ENCODE results near the gene TRIM37. TPM values are rescaled to one million over a fixed set of nuclear protein-coding genes. Genes with fewer than 3 reads are reported as not detected.
"Not testable (repeated sequence)": the region's sequence is repeated elsewhere in the genome, so short reads cannot be mapped to it uniquely, and the experiment has no call there.

TRIM37 gene
- total RNA-seq, 1 experiment from 2014 or later, result 35.7 TPM

DNA sequence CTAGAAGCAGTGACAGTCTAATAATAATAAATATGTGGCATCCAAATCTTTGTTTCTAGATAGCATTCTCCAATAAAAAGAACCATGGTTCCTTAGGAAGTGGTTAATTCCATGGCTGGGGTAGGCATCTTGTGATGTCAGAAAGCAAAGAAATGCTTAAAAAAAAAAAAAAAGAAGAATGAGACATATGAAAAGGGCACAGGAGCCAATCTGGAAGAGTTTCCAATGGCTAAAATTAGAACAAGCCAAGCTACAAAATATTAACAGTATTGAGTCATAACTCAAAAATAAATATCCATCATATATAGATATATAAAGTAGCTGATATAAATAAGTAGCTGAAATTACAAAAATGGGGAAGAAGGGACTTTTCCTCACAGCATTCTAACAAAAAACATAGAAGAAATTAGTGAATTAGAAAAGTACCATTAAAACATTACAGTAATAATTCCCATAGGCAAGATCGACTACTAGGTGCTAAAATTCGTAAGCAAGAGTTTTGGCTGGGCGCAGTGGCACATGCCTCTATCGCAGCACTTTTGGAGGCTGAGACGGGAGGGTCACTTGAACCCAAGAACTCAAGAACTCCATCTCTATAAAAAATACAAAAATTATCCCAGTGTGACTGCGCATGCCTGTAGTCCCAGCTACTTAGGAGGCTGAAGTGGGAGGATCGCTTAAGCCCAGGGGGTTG is 111.3 kb downstream of the TRIM37 start:
- no peak for DNase-seq (ENCODE audit: low spot score)

DNA sequence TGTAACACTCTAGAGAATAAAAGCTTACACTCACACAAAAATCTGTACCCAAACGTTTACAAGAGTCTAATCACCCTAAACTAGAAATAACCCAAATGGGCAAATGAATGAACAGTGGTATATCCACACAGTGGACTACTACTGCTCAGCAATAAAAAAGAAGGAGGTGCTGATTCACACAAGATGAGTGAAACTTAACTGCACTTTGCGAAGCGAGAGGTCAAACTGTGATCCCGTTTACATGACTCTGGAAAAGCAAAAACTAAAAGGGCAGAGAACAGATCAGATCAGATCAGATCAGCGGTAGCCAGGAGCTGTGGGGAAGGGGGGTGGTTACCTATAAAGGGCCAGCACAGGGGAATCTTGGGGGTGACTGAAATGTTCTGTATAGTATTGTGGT is 113.4 kb downstream of the TRIM37 start:
- no peak for DNase-seq (ENCODE audit: low spot score)

GRCh38 chr17:58991718-58992331 is 114.9 kb downstream of the TRIM37 start:
- DNase-seq (ENCODE audit: low spot score), result no peak

GRCh38 chr17:58989629-58990028 is 117.1 kb downstream of the TRIM37 start:
- no peak for DNase-seq (ENCODE audit: low spot score)

DNA sequence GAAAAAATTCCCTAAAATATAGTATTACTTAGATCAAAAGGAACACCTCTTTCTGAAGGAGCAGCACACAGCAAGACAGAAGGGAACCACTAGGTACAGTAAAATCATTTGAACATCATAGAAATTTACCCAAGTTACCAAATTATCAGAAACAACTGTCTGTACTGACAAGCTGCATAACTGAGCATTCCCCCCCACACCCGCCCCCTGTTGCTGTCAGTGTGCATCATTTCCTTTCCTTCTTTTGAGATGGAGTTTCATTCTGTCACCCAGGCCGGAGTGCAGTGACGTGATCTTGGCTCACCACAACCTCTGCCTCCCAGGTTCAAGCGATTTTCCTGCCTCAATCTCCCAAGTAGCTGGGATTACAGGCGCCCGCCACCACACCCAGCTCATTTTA is 120.7 kb downstream of the TRIM37 start:
- no peak for DNase-seq (ENCODE audit: low spot score)

DNA sequence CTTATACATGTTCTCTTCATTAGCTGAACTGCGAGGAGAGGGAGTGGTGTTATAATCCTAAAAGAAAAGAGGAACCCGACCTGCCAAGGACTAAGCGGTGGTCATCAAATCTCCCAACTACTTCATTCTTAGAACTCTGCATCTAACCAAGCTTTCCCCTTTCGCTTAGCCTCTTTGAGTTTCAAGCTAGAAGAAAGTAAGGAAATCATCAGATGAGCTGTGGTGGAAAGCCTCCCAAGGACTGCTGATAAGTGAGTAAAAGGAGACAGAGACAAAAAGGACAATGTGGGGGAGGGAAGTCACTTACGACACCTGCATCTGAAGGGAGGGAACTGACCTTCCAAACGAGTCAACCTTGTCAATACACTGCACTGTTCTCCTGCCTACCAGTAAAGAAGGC is 121.3 kb downstream of the TRIM37 start:
- DNase-seq (ENCODE audit: low spot score), result no peak

GRCh38 chr17:58982626-58983025 is 124.1 kb downstream of the TRIM37 start:
- DNase-seq (ENCODE audit: low spot score), result no peak

DNA sequence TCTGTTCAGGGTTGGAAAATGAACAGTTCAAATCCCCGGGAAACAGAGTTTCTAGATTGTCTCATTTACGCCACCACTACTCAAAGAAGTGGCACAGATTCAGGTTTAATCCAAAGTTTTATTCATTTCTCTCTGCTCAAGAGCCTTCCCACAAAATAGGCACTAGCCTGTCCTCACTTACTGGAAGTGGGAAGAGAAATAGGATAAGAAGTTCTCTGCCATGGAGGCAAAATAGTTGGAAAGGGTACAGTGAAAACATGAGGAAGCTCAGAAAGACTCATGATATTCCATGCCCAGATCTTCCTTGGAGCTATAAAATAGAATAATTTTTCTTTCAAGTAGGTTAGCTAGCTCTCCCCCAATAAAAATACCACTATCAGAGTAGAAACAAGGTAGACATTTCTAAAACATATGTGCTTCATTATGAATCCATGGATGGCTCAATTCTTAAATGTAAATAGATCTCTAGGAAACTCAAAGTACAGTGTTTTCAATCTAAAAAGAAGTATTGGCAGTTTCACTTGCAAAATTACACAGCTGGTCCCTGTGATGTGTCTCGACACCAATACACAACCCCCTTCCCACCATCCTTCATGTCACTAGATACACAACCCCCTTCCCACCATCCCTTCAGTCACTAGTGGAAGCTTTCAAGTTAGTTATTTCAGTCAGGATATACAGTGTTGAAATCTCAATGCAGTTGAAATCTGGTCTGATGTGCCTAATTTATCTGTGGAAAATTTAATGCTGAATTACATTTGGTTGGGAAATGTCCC is 125.8 kb downstream of the TRIM37 start:
- DNase-seq (ENCODE audit: low spot score), result no peak

DNA sequence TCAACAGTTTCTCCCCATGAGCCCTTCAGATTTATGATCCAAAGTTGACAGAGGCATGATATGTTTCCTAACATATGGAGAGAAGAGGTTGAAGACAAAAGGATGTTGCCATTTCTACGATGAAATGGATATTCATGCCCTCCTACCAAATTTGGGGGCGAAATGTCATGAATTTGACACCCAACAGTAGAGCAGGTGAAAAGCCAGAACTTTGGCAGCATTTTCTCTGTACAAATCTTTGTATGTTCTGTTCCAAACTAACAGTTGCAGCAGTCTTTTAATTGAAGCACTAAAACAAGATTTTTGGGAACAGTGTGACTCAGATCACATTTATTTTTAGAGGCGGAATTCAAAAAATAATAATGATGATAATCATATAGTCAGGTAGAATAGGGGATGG is 130.1 kb downstream of the TRIM37 start:
- DNase-seq (ENCODE audit: low spot score), result no peak

- DNase-seq (ENCODE audit: low spot score), result no peak
These were observed 132.3 kb downstream of the TRIM37 start for GRCh38 chr17:58974354-58974753.

- DNase-seq (ENCODE audit: low spot score), result no peak
These were observed 135.8 kb downstream of the TRIM37 start for GRCh38 chr17:58970609-58971450.

GRCh38 chr17:58969612-58970011 is 137.1 kb downstream of the TRIM37 start:
- DNase-seq (ENCODE audit: low spot score), result no peak

- DNase-seq (ENCODE audit: low spot score), result peak; percentile 59
These were observed 137.5 kb downstream of the TRIM37 start for GRCh38 chr17:58969156-58969555.

DNA sequence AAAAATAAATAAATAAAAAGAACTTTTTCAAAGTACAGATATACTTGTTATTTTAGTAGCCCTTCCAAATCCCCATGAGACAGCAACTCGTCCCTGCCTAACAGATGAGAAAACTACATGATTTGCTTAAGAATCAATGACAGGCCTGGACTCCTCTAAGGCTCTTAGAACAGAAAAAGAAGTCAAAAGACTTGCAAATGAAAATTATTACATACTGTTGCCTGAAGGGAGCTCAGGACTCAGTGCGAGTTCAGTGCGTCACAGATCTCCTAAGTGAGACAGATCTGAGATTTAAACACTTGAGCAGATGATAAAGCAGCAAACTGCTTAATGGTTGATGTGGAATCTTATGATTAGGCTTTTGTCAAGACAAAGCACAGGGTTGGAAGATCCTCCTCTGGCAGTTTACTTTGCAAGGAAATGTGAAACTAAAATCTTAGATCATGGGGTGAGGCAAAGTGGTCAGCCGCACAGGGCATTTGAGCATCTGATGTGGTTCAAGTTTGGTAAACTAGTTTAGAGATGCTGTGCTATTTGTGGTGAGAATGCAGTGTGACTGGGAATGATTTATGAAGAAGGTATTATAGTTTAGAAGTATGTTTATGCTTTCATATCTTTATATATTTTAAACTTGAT is 138.1 kb downstream of the TRIM37 start:
- DNase-seq (ENCODE audit: low spot score), result peak; percentile 81

- DNase-seq (ENCODE audit: low spot score), result no peak
These were observed 140.5 kb downstream of the TRIM37 start for GRCh38 chr17:58966208-58966607.

GRCh38 chr17:58965221-58965620 is 141.5 kb downstream of the TRIM37 start:
- no peak for DNase-seq (ENCODE audit: low spot score)

DNA sequence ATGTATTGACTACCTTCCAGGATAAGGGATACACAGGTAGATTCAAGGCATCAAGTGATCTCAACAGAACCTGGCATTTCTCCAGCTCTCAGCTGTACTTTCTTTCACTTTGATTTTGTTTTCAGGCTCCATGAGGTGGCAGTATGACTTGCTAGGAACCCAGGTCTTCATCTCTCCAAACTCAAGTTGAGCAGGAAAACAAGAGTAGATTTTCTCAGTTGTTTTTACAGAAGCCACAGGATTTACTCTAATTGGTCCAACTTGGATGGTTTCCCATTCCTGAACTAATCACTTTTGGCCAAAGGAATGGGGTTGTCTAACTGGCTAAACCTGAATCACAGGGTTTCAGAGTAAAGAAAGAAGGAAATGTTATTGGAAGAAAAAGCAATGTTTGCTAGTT is 146.6 kb downstream of the TRIM37 start:
- DNase-seq (ENCODE audit: low spot score), result peak; percentile 92

DNA sequence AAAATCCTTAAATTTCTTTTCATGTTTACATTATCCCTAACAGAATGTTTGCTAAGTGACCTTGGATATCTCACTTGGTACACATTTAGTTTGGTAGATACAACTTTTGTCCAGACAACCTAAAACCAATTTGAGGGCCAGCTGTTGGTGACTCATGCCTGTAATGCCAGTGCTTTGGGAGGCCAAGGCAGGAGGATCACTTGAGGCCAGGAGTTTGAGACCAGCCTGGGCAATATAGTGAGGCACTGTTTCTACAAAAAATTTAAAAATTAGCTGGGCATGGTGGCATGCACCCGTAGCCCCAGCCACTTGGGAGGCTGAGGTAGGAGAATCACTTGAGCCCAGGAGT is 149.0 kb downstream of the TRIM37 start:
- not testable (repeated sequence) for DNase-seq (ENCODE audit: low spot score)

- DNase-seq (ENCODE audit: low spot score), result no peak
These were observed 149.5 kb downstream of the TRIM37 start for GRCh38 chr17:58956997-58957724.

DNA sequence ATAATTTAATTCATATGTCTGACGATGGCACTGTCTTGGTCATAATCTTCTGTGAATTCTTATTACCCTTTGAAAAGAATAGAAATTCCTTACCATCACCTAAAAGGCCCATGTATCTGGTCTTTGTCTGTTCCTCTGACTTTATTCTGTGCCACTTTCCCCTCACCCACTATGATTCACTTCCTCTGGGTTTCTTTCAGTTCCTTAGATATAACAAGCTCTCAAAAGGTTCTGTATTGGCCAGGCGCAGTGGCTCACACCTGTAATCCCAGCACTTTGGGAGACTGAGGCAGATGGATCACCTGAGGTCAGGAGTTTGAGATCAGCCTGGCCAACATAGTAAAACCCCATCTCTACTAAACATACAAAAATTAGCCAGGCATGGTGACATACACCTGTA is 152.3 kb downstream of the TRIM37 start:
- not testable (repeated sequence) for DNase-seq (ENCODE audit: low spot score)

DNA sequence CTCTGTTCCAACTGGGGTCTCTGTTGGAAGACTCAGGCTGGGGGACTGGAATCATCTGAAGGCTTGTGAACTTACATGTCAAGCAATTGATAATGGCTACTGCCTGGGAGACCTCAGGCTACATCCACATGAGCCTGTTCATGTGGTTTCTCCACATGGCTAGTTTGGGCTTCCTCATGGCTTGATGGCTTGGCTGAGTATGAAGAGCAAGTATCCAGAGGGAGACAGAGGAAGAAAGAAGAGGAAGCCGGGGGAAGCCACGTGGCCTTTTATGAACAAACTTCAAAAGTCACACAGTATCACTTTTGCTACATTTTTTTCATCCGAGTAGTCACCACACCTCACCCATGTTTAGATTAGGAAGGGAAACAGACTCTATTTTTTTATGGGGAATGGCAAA is 158.9 kb downstream of the TRIM37 start:
- no peak for DNase-seq (ENCODE audit: low spot score)
